Memory B cell (primary cell): Measurements from ENCODE around the gene ETNK1.
"Not testable (repeated sequence)": the region's sequence is repeated elsewhere in the genome, so short reads cannot be mapped to it uniquely, and the experiment has no call there.

Experiments
- ATAC-seq: fragments of 150-1000 bp; cut with Tn5 transposase; 2 replicates; pipeline ENCODE4 v1.10.0; 2021; ENCODE audit warnings: low read depth, mild to moderate bottlenecking, moderate library complexity
- DNase-seq, 2 donors: peaks; one replicate each; pipeline ENCODE4 v3.0.0; 2022; ENCODE audit warnings: low spot score in 2 of 2
- H3K27ac Mint-ChIP-seq: one replicate; pipeline ENCODE4 v1.8.0; 2022; ENCODE audit warnings: mild to moderate bottlenecking, moderate library complexity, mixed read lengths
- H3K27me3 Mint-ChIP-seq: one replicate; pipeline ENCODE4 v1.8.0; 2022; ENCODE audit warnings: mixed read lengths
- H3K36me3 Mint-ChIP-seq: one replicate; pipeline ENCODE4 v1.8.0; 2022; ENCODE audit warnings: mild to moderate bottlenecking, mixed read lengths
- H3K4me1 Mint-ChIP-seq: one replicate; pipeline ENCODE4 v1.8.0; 2022; ENCODE audit warnings: mixed read lengths
- H3K4me3 Mint-ChIP-seq: one replicate; pipeline ENCODE4 v1.8.0; 2022; ENCODE audit warnings: mild to moderate bottlenecking, moderate library complexity, mixed read lengths
- H3K9me3 Mint-ChIP-seq: one replicate; pipeline ENCODE4 v1.8.0; 2022; ENCODE audit warnings: mixed read lengths

Gene ETNK1

DNA sequence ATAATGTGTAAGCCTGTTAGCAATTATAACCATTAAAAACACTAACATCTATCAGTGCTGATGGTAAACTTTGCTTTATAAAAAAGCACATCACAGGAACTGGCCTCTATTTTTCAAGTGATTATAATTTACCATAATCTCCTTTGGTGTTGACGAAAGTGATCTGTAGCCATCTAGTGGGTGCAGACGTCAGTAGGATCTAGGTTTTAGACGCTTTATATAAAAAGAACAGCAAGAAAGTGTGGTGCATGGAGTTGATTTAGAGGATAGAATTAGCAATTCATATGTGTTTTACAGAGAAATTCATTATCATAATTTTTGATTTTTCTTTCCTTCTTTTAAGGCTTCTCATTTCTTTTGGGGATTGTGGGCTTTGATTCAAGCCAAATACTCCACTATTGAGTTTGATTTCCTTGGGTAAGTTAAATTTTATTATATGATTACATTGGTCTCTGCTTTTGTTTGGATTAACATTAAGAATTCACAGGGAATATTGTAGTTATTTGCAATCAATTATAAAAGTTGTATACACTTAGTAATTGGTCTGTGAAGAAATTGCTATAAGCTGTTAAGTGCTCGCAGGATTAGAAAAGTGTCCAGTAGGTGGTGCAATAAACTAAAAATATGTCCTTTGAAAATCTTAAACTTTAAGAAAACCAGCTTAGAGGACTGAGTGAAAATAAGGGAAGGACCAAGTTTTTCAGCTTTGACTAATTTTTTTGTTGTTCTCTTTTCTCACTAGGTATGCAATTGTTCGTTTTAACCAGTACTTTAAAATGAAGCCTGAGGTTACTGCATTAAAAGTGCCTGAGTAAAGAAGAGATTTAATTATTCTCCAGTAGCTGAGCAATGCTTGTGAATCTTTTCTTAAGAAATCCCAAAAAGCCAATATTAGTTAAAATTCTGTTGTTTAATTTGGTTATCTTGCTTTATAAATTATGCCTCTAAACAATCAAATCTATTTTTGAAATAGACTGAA, 59.5 kb downstream of the ETNK1 start:
- H3K9me3 Mint-ChIP-seq: no peaks in the 10 kb centered on the region
- ATAC-seq (peak; percentile 60), DNase-seq (peak in 1 of 2 donors; percentile 11)
- H3K4me1 Mint-ChIP-seq: peaks cover 13% of the 10 kb centered on the region
- peaks cover 14% of the 10 kb centered on the region for H3K36me3 Mint-ChIP-seq
- no peak overlapping the region for H3K27ac Mint-ChIP-seq
- no peak overlapping the region for H3K4me3 Mint-ChIP-seq
- H3K27me3 Mint-ChIP-seq: no peaks in the 10 kb centered on the region

DNA sequence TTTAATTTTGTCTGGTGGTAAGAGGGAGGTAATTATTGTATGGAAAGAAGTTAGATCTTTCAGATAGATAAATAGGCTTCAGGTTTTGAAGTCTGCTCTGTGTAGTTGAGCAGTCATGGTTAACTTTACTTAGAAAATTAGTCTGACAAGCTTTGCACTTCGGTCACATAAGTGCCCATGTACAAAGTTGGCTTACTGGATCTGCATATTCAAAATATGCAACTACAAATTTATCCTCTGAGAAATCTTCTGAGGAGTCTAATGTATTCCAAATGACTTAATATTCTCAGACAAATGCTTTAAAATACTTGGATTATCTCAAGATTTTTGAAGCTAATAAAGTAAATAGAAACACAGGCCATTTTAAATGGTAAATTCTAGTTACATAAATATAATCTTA, 61.2 kb downstream of the ETNK1 start:
- ATAC-seq (no peak), DNase-seq (no peak)
- Mint-ChIP-seq H3K9me3 (no peaks in the 10 kb centered on the region), H3K27me3 (no peaks in the 10 kb centered on the region), H3K4me3 (no peak overlapping the region), H3K36me3 (peaks cover 6% of the 10 kb centered on the region), H3K27ac (no peak overlapping the region), H3K4me1 (peaks cover 13% of the 10 kb centered on the region)

DNA sequence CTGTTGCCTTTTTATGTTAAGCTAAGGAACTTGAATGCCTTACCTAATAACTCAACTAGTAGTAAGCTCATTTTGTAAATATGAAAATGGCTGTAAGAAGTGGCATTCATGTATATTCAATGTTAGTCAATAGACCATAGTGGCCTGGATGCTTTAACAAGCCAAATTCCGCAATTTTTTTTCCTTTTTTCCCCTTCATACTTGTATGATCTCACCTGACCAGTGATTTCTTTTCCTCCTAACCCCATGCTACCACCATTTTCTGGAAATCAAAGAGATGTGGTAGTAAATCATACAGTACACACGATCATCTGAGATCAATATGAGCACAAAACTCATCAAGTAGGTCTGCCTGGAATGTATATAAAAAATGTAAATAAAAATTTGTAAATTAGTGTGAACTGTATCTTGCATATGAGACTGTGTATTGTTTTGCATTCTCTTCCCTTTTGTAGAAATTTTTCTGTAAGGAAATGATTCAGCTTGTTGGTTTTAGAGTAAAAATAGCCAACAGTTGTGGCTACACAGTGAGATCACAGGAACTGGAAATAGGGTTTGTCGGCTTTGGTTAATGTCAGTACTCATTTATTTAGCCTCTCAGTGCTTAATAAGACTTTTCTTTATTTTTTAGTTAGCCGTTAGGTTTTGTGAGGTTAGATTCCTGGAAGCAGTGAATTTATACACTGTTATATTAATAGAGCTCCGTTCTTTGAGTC, 62.5 kb downstream of the ETNK1 start:
- H3K27me3 Mint-ChIP-seq: no peaks in the 10 kb centered on the region
- peak; percentile 63 for ATAC-seq
- H3K27ac Mint-ChIP-seq: peak overlapping the region; percentile 15
- H3K9me3 Mint-ChIP-seq: no peaks in the 10 kb centered on the region
- H3K4me1 Mint-ChIP-seq: peaks cover 15% of the 10 kb centered on the region
- no peak overlapping the region for H3K4me3 Mint-ChIP-seq
- no peak for DNase-seq
- peaks cover 6% of the 10 kb centered on the region for H3K36me3 Mint-ChIP-seq

DNA sequence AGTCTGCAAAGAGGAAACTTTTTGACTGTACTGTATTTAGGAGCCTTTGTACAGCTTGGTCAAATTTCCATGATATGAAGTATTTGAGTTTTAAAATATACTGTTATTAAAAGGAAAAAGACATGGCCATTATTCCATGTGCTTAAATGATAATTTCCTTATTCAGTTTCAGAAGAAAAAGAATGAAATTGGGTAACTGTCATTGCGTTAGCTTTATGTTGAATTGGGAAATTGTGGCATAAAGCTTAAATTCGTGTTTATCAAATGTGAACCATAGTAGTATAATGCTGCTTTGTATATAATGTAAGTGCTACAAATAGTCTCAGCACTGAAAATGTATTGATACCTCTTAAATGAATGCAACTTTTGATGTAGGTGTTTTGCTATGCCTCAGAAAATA, 64.9 kb downstream of the ETNK1 start:
- DNase-seq (no peak), ATAC-seq (no peak)
- H3K4me3 Mint-ChIP-seq: no peak overlapping the region
- peaks cover 15% of the 10 kb centered on the region for H3K4me1 Mint-ChIP-seq
- H3K27me3 Mint-ChIP-seq: no peaks in the 10 kb centered on the region
- no peak overlapping the region for H3K27ac Mint-ChIP-seq
- peaks cover 4% of the 10 kb centered on the region for H3K9me3 Mint-ChIP-seq
- H3K36me3 Mint-ChIP-seq: peaks cover 6% of the 10 kb centered on the region

DNA sequence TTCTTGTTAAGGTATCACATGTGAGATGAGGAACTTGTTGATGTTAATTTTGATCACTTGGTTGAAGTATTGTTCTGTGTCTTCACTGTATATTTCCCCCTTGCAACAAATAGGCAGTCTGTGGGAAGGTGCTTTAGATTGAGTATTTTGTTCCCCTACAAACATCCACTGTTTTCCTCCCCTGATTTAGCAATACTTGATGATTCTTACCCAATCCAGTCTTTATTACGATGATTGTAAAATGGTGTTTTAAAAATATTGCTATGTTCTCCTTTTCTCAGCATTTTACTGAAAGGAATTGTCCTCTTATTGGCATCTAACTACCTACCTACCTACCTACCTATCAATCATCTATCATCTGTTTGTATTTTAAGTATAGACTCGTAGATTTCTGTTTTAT, 66.3 kb downstream of the ETNK1 start:
- Mint-ChIP-seq H3K9me3 (peaks cover 13% of the 10 kb centered on the region), H3K4me3 (no peak overlapping the region), H3K27ac (peak overlapping the region; percentile 36), H3K27me3 (no peaks in the 10 kb centered on the region), H3K36me3 (peaks cover 7% of the 10 kb centered on the region), H3K4me1 (peaks cover 15% of the 10 kb centered on the region)
- DNase-seq (no peak), ATAC-seq (no peak)

DNA sequence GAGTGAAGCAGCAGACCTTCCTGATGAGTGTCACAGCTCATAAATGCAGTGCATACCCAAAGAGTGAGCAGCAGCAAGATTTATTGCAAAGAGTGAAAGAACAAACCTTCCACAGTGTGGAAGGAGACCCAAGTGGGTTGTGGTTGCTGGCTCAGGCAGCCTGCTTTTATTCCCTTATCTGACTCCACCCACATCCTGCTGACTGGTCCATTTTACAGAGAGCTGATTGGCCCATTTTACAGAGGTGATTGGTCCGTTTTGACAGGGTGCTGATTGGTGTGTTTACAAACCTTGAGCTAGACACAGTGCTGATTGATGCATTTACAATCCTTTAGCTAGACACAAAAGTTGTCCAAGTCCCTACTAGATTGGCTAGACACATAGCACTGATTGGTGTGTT, 67.5 kb downstream of the ETNK1 start:
- not testable (repeated sequence) for H3K36me3 Mint-ChIP-seq, DNase-seq, ATAC-seq, H3K27ac Mint-ChIP-seq, H3K4me1 Mint-ChIP-seq, H3K4me3 Mint-ChIP-seq, H3K27me3 Mint-ChIP-seq
- peaks cover 16% of the 10 kb centered on the region for H3K9me3 Mint-ChIP-seq

DNA sequence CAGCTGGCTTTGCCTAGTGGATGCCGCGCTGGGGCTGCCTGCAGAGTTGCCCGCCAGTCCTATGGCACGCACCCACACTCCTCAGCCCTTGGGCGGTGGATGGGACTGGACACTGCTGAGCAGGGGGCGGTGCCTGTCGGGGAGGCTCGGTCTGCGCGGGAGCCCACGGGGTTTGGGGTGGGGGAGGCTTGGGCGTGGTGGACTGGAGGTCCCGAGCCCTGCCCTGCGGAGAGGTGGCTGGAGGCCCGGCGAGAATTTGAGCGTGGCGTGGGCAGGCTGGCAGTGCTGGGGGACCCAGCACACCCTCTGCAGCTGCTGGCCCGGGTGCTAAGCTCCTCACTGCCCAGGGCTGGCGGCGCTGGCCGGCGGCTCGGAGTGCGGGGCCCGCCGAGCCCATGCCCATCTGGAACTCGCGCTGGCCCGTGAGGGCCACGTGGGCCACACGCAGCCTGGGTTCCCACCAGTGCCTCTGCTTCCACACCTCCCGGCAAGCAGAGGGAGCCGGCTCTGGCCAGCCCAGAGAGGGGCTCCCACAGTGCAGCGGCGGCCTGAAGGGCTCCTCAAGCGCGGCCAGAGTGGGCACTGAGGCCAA, 68.1 kb downstream of the ETNK1 start:
- ATAC-seq (no peak), DNase-seq (no peak)
- H3K27ac Mint-ChIP-seq: no peak overlapping the region
- H3K4me1 Mint-ChIP-seq: peaks cover 4% of the 10 kb centered on the region
- H3K4me3 Mint-ChIP-seq: no peak overlapping the region
- no peaks in the 10 kb centered on the region for H3K27me3 Mint-ChIP-seq
- H3K9me3 Mint-ChIP-seq: peaks cover 16% of the 10 kb centered on the region
- peaks cover 2% of the 10 kb centered on the region for H3K36me3 Mint-ChIP-seq

DNA sequence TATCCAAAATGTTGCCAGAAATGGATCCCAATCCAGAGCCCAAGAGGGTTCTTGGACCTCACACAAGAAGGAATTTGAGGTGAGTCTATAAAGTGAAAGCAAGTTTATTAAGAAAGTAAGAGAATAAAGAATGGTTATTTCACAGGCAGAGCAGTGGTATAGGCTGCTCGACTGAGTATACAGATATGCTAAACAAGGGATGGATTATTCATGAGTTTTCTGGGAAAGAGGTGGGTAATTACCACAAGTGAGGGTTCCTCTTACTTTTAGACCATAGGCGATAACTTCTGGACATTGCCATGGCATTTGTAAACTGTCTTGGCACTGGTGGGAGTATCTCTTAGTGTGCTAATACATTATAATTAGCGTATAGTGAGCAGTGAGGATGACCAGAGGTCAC, 73.6 kb downstream of the ETNK1 start:
- DNase-seq (no peak), ATAC-seq (no peak)
- no peaks in the 10 kb centered on the region for H3K4me1 Mint-ChIP-seq
- peaks cover 2% of the 10 kb centered on the region for H3K36me3 Mint-ChIP-seq
- H3K9me3 Mint-ChIP-seq: peaks cover 15% of the 10 kb centered on the region
- H3K27ac Mint-ChIP-seq: no peak overlapping the region
- H3K27me3 Mint-ChIP-seq: no peaks in the 10 kb centered on the region
- H3K4me3 Mint-ChIP-seq: no peak overlapping the region

DNA sequence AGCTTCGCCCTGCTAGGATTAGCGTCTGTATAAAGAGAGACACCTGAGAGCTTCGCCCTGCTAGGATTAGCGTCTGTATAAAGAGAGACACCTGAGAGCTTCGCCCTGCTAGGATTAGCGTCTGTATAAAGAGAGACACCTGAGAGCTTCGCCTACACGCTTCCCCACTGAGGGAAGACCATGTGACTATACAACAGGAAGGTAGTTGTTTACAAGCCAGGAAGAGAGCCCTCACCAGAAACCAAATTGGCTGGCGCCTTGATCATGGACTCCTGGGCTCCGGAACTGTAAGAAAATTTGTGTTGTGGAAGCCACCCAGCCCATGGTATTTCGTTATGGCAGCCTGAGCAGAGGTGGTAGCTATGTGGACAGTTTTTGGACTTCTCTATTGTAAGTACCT, 74.7 kb downstream of the ETNK1 start:
- not testable (repeated sequence) for H3K36me3 Mint-ChIP-seq, H3K4me1 Mint-ChIP-seq, H3K27ac Mint-ChIP-seq, H3K27me3 Mint-ChIP-seq, DNase-seq, ATAC-seq, H3K4me3 Mint-ChIP-seq
- H3K9me3 Mint-ChIP-seq: peaks cover 14% of the 10 kb centered on the region

DNA sequence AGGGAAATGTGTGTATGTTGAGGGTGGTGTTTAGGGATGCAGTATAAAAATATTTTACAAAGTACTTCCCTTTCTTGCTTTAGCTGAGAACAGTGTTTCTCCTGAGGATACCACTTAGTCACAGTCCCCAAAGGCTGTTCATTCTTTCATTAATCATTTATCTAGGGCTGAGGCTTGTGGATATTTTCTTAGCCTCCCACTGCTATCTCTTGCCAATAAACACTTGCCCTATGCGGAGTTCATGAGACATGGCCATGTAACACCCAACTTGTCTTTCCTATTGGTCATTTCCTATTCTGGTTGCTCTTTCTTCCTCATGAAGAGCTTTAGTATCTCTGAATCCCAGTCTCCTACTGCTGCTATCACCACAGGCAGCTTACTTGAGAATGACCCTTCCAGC, 75.1 kb downstream of the ETNK1 start:
- H3K9me3 Mint-ChIP-seq: peaks cover 11% of the 10 kb centered on the region
- ATAC-seq: no peak
- H3K27ac Mint-ChIP-seq: no peak overlapping the region
- DNase-seq: no peak
- H3K4me1 Mint-ChIP-seq: no peaks in the 10 kb centered on the region
- peaks cover 3% of the 10 kb centered on the region for H3K27me3 Mint-ChIP-seq
- H3K4me3 Mint-ChIP-seq: no peak overlapping the region
- peaks cover 2% of the 10 kb centered on the region for H3K36me3 Mint-ChIP-seq

DNA sequence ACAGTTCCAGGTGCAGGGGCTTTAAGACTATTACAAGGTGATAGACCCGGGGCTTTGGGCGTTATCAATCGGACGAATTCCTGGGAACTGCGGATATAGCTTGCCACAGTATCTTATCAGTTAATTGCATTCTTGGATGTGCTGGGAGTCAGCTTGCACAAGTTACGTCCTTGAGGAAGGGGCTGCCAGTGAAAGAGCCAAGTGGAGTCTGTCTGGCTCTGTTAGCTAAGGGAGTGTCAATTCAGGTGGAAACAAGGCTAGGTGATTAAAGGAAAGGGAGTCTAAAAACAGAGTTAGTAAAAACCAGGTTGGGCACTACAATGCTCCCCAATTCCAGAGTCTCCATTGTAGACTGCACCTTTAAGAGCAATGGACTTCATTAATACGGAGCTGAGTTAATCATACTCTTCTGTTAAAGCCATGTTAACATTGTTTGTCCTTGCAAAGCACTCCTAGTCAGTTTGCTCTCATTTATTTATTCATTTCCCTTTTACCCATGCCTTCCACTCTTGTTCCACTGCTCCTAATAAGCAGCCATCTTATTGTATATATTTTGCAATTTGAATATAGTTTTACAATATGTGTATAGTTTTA, 76.3 kb downstream of the ETNK1 start:
- H3K9me3 Mint-ChIP-seq, H3K4me1 Mint-ChIP-seq, H3K27me3 Mint-ChIP-seq, ATAC-seq, H3K27ac Mint-ChIP-seq, H3K36me3 Mint-ChIP-seq, DNase-seq, H3K4me3 Mint-ChIP-seq: not testable (repeated sequence)

DNA sequence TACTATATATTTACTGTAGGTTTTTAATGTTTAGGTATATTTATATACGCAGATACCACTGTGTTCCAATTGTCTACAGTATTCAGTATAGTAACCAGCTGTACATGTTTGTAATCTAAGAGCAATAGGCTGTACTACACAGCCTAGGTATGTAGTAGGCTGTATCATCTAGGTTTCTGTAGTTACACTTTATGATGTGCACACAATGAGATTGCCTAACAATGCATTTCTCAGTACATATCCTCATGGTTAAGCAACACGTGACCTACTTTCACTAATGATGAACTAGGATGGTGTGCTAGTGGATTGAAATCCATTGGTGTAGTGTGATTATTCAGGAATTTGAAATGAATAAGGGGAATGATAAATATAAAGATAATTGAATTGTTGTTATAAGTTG, 77.7 kb downstream of the ETNK1 start:
- Mint-ChIP-seq H3K36me3 (no peaks in the 10 kb centered on the region), H3K4me1 (no peaks in the 10 kb centered on the region), H3K27me3 (peaks cover 3% of the 10 kb centered on the region), H3K4me3 (no peak overlapping the region), H3K27ac (no peak overlapping the region), H3K9me3 (no peaks in the 10 kb centered on the region)
- ATAC-seq (no peak), DNase-seq (no peak)

DNA sequence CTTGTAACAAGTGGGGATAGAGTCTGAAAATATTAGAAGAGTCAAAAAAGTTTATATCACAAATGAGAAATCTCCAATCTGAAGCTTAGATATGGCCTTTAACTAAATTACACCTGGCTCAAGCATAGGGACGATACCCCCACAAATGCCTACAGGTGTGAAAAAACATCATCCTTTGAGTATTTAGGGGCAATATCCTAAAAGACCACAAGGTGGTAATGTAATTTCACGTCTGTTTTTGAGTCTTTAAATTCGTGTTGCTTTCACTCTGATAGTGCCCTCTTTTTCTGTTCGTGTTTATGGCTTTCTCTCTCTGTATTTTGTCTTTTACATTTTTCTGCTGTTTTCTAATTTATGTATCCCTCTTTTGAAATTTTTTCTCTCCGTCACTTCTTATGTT, 84.3 kb downstream of the ETNK1 start:
- DNase-seq (no peak), ATAC-seq (peak; percentile 38)
- Mint-ChIP-seq H3K27ac (no peak overlapping the region), H3K36me3 (no peaks in the 10 kb centered on the region), H3K27me3 (peaks cover 4% of the 10 kb centered on the region), H3K4me3 (no peak overlapping the region), H3K4me1 (peaks cover 2% of the 10 kb centered on the region), H3K9me3 (no peaks in the 10 kb centered on the region)

DNA sequence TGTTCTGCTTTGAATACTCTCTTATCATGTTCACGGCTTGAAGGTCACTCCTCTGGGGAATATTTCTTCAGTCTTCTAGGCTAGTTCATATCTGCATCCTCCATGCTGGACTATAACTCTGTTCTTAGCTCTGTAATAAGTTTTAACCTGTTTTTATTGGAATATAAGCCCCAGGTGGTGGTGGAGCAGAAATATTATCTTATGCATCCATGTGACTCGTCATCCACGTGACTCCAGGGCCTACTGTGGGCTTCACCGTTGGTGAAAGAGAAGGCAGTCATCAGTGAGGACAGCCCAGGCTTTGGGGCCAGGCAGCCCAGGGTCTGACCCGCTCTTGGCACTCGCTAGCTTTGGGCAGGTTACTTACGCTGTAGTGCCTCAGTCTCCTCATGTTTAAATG, 87.1 kb downstream of the ETNK1 start:
- Mint-ChIP-seq H3K27me3 (peaks cover 4% of the 10 kb centered on the region), H3K4me3 (no peak overlapping the region), H3K4me1 (peaks cover 2% of the 10 kb centered on the region), H3K36me3 (no peaks in the 10 kb centered on the region), H3K9me3 (no peaks in the 10 kb centered on the region), H3K27ac (no peak overlapping the region)
- ATAC-seq (no peak), DNase-seq (no peak)
